Neural crest cell (in vitro differentiated cells): Measurements from ENCODE around the gene DENND1A. TPM values are rescaled to one million over a fixed set of nuclear protein-coding genes. Genes with fewer than 3 reads are reported as not detected.

Experiments
- DNase-seq: peaks from one replicate; pipeline ENCODE4 v3.0.0; 2021; ENCODE audit warnings: low read depth, mixed read lengths, low spot score
- H3K27ac Mint-ChIP-seq: one replicate; pipeline ENCODE4 v1.8.0; 2021; ENCODE audit warnings: mild to moderate bottlenecking, mixed read lengths; ENCODE audit not compliant: unreplicated experiment
- H3K27me3 Mint-ChIP-seq: 2 replicates; pipeline ENCODE4 v1.8.0; 2021; ENCODE audit warnings: low read depth, mild to moderate bottlenecking, mixed read lengths
- H3K36me3 Mint-ChIP-seq: 2 replicates; pipeline ENCODE4 v1.8.0; 2021; ENCODE audit warnings: low read depth, mild to moderate bottlenecking, mixed read lengths
- H3K4me1 Mint-ChIP-seq: 2 replicates; pipeline ENCODE4 v1.8.0; 2021; ENCODE audit warnings: mixed read lengths
- H3K4me3 Mint-ChIP-seq: one replicate; pipeline ENCODE4 v1.8.0; 2021; ENCODE audit warnings: mild to moderate bottlenecking, mixed read lengths
- H3K9me3 Mint-ChIP-seq: 2 replicates; pipeline ENCODE4 v1.8.0; 2021; ENCODE audit warnings: mixed read lengths
- CTCF ChIP-seq: fragments of 200-600 bp; sonication (generic); conservative IDR thresholded peaks from 2 replicates; pipeline ENCODE4 v1.5.0; 2021; ENCODE audit warnings: antibody characterized with exemption, mild to moderate bottlenecking
- total RNA-seq: library from RNA; stranded (reverse); gene quantifications from 2 replicates; pipeline ENCODE4 v1.2.1, GENCODE V29; 2021

The DENND1A gene
- total RNA-seq, 1 donor from 2014 or later: 17.8 TPM

GRCh38 chr9:123745451-123745850 lies 184.5 kb downstream of the DENND1A start:
- DNase-seq: no peak
- Mint-ChIP-seq H3K27me3 (peaks cover 2% of the 10 kb centered on the region), H3K4me3 (no peak overlapping the region), H3K4me1 (peaks cover 30% of the 10 kb centered on the region), H3K27ac (no peak overlapping the region), H3K9me3 (no peaks in the 10 kb centered on the region), H3K36me3 (no peaks in the 10 kb centered on the region)
- no peak for TF ChIP-seq CTCF

GRCh38 chr9:123743737-123744136 lies 186.2 kb downstream of the DENND1A start:
- Mint-ChIP-seq H3K4me1 (peaks cover 21% of the 10 kb centered on the region), H3K4me3 (no peak overlapping the region), H3K9me3 (no peaks in the 10 kb centered on the region), H3K36me3 (no peaks in the 10 kb centered on the region), H3K27me3 (no peaks in the 10 kb centered on the region), H3K27ac (no peak overlapping the region)
- no peak for DNase-seq
- TF ChIP-seq CTCF: no peak

GRCh38 chr9:123742009-123742767 lies 187.7 kb downstream of the DENND1A start:
- DNase-seq: peak; percentile 2
- no peaks in the 10 kb centered on the region for H3K36me3 Mint-ChIP-seq
- TF ChIP-seq CTCF: no peak
- H3K9me3 Mint-ChIP-seq: no peaks in the 10 kb centered on the region
- no peaks in the 10 kb centered on the region for H3K27me3 Mint-ChIP-seq
- H3K27ac Mint-ChIP-seq: no peak overlapping the region
- H3K4me3 Mint-ChIP-seq: no peak overlapping the region
- peaks cover 26% of the 10 kb centered on the region for H3K4me1 Mint-ChIP-seq

GRCh38 chr9:123741214-123741613 lies 188.7 kb downstream of the DENND1A start:
- Mint-ChIP-seq H3K27me3 (no peaks in the 10 kb centered on the region), H3K4me3 (no peak overlapping the region), H3K9me3 (no peaks in the 10 kb centered on the region), H3K36me3 (no peaks in the 10 kb centered on the region), H3K27ac (no peak overlapping the region), H3K4me1 (peaks cover 26% of the 10 kb centered on the region)
- no peak for TF ChIP-seq CTCF
- no peak for DNase-seq

- H3K27me3 Mint-ChIP-seq: no peaks in the 10 kb centered on the region
- peaks cover 26% of the 10 kb centered on the region for H3K4me1 Mint-ChIP-seq
- H3K27ac Mint-ChIP-seq: no peak overlapping the region
- no peaks in the 10 kb centered on the region for H3K9me3 Mint-ChIP-seq
- no peaks in the 10 kb centered on the region for H3K36me3 Mint-ChIP-seq
- TF ChIP-seq CTCF: no peak
- DNase-seq: no peak
- no peak overlapping the region for H3K4me3 Mint-ChIP-seq
Measured at GRCh38 chr9:123739902-123740301, 190.0 kb downstream of the DENND1A start.
